VCaP (cell line): ENCODE measurements around the gene PRRT1.
"Not testable (repeated sequence)": the region's sequence is repeated elsewhere in the genome, so short reads cannot be mapped to it uniquely, and the experiment has no call there.

ENCODE experiments used
- H3K27ac ChIP-seq: fragments of 450-650 bp; 2 replicates; pipeline ENCODE4 v1.5.1; 2017
- TF ChIP-seq, protein P1 (sequence below): fragments of 450-650 bp; conservative IDR thresholded peaks from 2 replicates; pipeline ENCODE4 v1.5.1; 2017; ENCODE audit warnings: mild to moderate bottlenecking, moderate library complexity

Gene PRRT1

DNA sequence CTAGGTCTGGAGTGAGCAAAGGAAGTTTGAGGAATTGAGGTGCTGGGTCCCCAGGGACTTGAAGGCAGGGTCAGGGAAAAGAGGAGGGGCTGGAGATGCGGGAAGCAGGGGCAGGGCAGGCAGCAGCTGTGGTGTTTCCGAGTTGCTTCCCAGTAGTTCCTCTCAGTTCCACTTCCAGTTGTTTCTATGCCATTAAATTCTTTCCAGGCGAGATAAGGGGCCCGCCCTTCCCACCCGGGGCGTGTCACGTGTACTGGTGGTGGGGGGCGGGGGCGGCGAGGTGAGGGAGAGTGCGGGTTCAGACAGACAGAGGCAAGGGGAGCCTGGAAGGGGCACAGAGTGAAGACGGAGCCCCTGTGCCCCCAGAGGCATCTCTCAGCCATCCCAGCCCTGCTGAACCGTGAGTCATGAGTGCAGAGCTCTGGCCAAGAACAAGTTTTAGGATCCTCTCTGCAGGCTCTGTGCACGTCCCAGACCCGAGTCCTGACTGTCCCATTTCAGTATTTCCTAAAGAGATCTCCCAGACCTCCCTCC, 43.6 kb downstream of the PRRT1 start:
- no peak overlapping the region for H3K27ac ChIP-seq
- TF ChIP-seq, protein P1, sequence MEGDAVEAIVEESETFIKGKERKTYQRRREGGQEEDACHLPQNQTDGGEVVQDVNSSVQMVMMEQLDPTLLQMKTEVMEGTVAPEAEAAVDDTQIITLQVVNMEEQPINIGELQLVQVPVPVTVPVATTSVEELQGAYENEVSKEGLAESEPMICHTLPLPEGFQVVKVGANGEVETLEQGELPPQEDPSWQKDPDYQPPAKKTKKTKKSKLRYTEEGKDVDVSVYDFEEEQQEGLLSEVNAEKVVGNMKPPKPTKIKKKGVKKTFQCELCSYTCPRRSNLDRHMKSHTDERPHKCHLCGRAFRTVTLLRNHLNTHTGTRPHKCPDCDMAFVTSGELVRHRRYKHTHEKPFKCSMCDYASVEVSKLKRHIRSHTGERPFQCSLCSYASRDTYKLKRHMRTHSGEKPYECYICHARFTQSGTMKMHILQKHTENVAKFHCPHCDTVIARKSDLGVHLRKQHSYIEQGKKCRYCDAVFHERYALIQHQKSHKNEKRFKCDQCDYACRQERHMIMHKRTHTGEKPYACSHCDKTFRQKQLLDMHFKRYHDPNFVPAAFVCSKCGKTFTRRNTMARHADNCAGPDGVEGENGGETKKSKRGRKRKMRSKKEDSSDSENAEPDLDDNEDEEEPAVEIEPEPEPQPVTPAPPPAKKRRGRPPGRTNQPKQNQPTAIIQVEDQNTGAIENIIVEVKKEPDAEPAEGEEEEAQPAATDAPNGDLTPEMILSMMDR, result no peak

DNA sequence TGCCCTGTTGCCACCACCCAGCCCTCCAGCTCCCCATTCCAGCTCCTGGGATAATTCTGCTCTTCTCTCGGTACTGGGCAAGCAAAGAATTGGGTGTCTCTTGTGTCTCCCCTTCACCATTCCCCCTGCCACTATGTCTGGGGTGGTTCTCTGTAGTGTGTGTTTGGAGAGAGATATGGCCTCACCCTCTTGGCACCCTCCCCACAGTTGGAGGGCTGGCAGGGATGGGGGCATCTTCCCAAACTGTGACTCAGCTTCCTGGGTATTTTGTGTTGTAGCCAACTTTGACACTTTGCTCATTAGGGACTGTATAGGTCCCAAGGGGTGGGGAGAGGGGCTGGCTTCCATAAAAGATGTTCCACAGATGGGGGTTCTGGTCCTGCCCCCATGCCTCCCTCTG, 44.3 kb downstream of the PRRT1 start:
- H3K27ac ChIP-seq, result no peak overlapping the region
- TF ChIP-seq, protein P1, result no peak

DNA sequence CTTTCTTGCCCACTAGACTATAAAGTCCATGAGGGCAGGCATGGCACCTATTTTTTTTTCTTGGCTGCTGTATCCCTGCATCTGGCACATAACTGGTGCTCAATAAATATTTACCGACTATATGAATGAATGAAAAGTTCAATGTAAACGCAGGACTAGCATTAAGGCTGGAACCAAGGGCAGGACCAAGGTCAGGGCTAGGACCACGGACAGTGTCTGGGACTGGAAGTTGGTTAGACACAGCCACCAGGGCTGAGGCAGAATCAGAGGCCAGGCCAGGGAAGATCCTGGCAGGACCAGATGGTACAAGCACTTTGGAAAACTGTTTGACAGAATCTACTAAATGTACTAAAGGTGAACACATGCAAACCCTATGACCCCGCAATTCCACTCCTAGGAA, 46.3 kb downstream of the PRRT1 start:
- TF ChIP-seq, protein P1, result no peak
- no peak overlapping the region for H3K27ac ChIP-seq

DNA sequence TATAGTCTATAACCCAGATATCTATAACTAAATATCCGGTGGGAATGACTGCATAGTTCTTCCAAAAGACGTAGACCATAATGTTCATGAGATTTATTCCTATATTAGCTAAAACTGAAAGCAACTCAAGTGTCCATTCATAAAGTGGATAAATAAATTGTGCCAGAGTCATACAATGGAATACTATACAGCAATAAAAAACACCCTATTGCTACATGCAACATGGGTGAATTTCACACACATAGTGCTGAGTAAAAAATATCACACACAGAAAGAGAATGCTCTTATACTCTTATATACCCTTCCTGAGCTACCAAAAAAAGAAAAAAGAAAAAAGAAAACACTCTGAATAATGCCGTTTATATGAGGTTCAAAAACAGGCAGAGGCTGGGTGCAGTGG, 49.5 kb downstream of the PRRT1 start:
- H3K27ac ChIP-seq, result no peak overlapping the region
- TF ChIP-seq, protein P1, result no peak

DNA sequence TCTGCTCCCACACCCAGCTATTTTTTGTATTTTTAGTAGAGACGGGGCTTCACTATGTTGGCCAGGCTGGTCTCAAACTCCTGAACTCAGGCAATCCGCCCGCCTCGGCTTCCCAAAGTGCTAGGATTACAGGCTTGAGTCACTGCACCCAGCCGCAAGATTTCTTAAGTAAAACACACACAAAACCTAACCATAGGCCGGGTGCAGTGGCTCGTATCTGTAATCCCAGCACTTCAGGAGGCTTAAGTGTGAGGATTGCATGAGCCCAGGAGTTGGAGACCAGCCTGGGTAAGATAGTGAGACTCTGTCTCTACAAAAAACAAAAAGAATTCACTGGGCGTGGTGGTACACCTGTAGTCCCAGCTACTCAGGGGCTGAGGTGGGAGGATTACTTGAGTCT, 51.5 kb downstream of the PRRT1 start:
- H3K27ac ChIP-seq, result not testable (repeated sequence)
